PFSK-1 (cell line): ENCODE measurements around the gene LSM8.

Experiments
- POLR2AphosphoS5 ChIP-seq: IDR thresholded peaks from 2 replicates; pipeline ENCODE4 v1.6.1; 2012; ENCODE audit warnings: low read depth, mild to moderate bottlenecking, control low read depth, low read length, moderate library complexity
- TAF1 ChIP-seq: IDR thresholded peaks from 2 replicates; pipeline ENCODE4 v1.6.1; 2012; ENCODE audit warnings: low read length, control low read depth, borderline replicate concordance; ENCODE audit not compliant: insufficient read depth
- TF ChIP-seq, protein P1 (sequence below), 2 experiments: IDR thresholded peaks; 2 replicates each; pipeline versions ENCODE4 v1.6.1 to v1.8.0; 2011 to 2012; ENCODE audit warnings: low read depth in 2 of 2, low read length in 2 of 2, control low read depth in 1 of 2, inconsistent platforms in 1 of 2, mild to moderate bottlenecking in 1 of 2, moderate library complexity in 1 of 2; ENCODE audit not compliant: insufficient read depth in 1 of 2

- TF ChIP-seq, protein P1, sequence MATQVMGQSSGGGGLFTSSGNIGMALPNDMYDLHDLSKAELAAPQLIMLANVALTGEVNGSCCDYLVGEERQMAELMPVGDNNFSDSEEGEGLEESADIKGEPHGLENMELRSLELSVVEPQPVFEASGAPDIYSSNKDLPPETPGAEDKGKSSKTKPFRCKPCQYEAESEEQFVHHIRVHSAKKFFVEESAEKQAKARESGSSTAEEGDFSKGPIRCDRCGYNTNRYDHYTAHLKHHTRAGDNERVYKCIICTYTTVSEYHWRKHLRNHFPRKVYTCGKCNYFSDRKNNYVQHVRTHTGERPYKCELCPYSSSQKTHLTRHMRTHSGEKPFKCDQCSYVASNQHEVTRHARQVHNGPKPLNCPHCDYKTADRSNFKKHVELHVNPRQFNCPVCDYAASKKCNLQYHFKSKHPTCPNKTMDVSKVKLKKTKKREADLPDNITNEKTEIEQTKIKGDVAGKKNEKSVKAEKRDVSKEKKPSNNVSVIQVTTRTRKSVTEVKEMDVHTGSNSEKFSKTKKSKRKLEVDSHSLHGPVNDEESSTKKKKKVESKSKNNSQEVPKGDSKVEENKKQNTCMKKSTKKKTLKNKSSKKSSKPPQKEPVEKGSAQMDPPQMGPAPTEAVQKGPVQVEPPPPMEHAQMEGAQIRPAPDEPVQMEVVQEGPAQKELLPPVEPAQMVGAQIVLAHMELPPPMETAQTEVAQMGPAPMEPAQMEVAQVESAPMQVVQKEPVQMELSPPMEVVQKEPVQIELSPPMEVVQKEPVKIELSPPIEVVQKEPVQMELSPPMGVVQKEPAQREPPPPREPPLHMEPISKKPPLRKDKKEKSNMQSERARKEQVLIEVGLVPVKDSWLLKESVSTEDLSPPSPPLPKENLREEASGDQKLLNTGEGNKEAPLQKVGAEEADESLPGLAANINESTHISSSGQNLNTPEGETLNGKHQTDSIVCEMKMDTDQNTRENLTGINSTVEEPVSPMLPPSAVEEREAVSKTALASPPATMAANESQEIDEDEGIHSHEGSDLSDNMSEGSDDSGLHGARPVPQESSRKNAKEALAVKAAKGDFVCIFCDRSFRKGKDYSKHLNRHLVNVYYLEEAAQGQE (IDR thresholded peaks at IDR 0.05; ENCODE audit: insufficient read depth in 1 of 2, low read depth in 2 of 2, low read length in 2 of 2): no peak
- no peak for TF ChIP-seq TAF1
- no peak for TF ChIP-seq POLR2AphosphoS5
Measured at GRCh38 chr7:118224521-118224920, 40.6 kb downstream of the LSM8 start, which contains the start of gene ANKRD7.
